Spleen (tissue), 11 donors: ENCODE measurements around the gene NEXMIF. TPM values are rescaled to one million over a fixed set of nuclear protein-coding genes. Genes with fewer than 3 reads are reported as not detected.
"Not testable (repeated sequence)": the region's sequence is repeated elsewhere in the genome, so short reads cannot be mapped to it uniquely, and the experiment has no call there.

Source experiments
- DNase-seq: peaks from one replicate; pipeline ENCODE4 v3.0.0-alpha.2; 2020
- H3K27ac ChIP-seq, 8 donors: fragments of 200-600 bp; sonication (generic) in 7 of 8; 1 replicate in 4 of 8; 2 replicates in 4 of 8; pipeline versions ENCODE4 v1.5.0 to v1.8.0; 2016 to 2021; ENCODE audit warnings: inconsistent platforms in 4 of 8, mild to moderate bottlenecking in 4 of 8, moderate library complexity in 1 of 8
- H3K27me3 ChIP-seq, 7 donors: fragments of 200-600 bp; sonication (generic) in 6 of 7; replicated peaks in 1 of 7; 1 replicate in 4 of 7; 2 replicates in 3 of 7; pipeline versions ENCODE4 v1.5.0 to v1.8.0; 2016 to 2021; ENCODE audit warnings: inconsistent platforms in 3 of 7, mild to moderate bottlenecking in 1 of 7
- H3K36me3 ChIP-seq, 6 donors: fragments of 200-600 bp; sonication (generic) in 5 of 6; 1 replicate in 4 of 6; 2 replicates in 2 of 6; pipeline versions ENCODE4 v1.5.0 to v1.8.0; 2016 to 2021; ENCODE audit warnings: inconsistent platforms in 2 of 6
- H3K4me1 ChIP-seq, 6 donors: fragments of 200-600 bp; sonication (generic) in 5 of 6; 1 replicate in 3 of 6; 2 replicates in 3 of 6; pipeline versions ENCODE4 v1.5.0 to v1.8.0; 2016 to 2021; ENCODE audit warnings: inconsistent platforms in 3 of 6
- H3K4me3 ChIP-seq, 8 donors: fragments of 200-600 bp; sonication (generic) in 7 of 8; 1 replicate in 4 of 8; 2 replicates in 4 of 8; pipeline versions ENCODE4 v1.5.0 to v1.8.0; 2016 to 2021; ENCODE audit warnings: inconsistent platforms in 4 of 8, mild to moderate bottlenecking in 4 of 8, moderate library complexity in 2 of 8
- H3K9me3 ChIP-seq, 8 donors: fragments of 200-600 bp; sonication (generic) in 7 of 8; 1 replicate in 4 of 8; 2 replicates in 4 of 8; pipeline versions ENCODE4 v1.5.0 to v1.8.0; 2016 to 2021; ENCODE audit warnings: inconsistent platforms in 4 of 8
- CTCF ChIP-seq, 11 experiments: fragments of 200-600 bp in 7 of 11; fragments of 450-650 bp in 4 of 11; sonication (generic) in 4 of 11; IDR thresholded peaks in 8 of 11; conservative IDR thresholded peaks in 3 of 11; 1 replicate in 7 of 11; 2 replicates in 4 of 11; pipeline versions ENCODE4 v1.4.0 to v1.8.0; 2016 to 2021; ENCODE audit warnings: antibody characterized with exemption in 11 of 11, inconsistent platforms in 4 of 11, mild to moderate bottlenecking in 1 of 11
- POLR2A ChIP-seq, 3 donors: fragments of 450-650 bp; IDR thresholded peaks; one replicate each; pipeline ENCODE4 v1.5.1; 2017; ENCODE audit warnings: antibody characterized with exemption in 3 of 3, mild to moderate bottlenecking in 1 of 3
- POLR2AphosphoS5 ChIP-seq, 3 donors: sonication (generic); formaldehyde crosslinking; IDR thresholded peaks; one replicate each; pipeline ENCODE4 v1.5.1; 2017; ENCODE audit warnings: antibody characterized with exemption in 3 of 3
- WGBS, 5 donors: extraction: QIAGEN DNeasy Blood & Tissue Kit in 3 of 5; methylation state at CpG; one replicate each; pipeline versions ENCODE4 v1.1.5 to v1.1.7; 2013 to 2018; 5-methylcytosine and 5-hydroxymethylcytosine counted together
- intact Hi-C: fragments of 100-400 bp; cut with DNase I; formaldehyde crosslinking; loops from one replicate; pipeline ENCODE4 v1.15.0; 2023; ENCODE audit warnings: low total_unique reads
- polyA plus RNA-seq, 3 donors: library from polyadenylated mRNA; stranded (reverse); fragments of 200-250 nt; gene quantifications; one replicate each; pipeline ENCODE4 v1.2.1, GENCODE V29; 2013
- small RNA-seq, 4 donors: library from RNA; depleted of rRNA; stranded (forward); fragments of <200 nt; gene quantifications; one replicate each; pipeline ENCODE3, GENCODE V24; 2016
- total RNA-seq, 7 donors: library from RNA; depleted of rRNA in 3 of 7; stranded (reverse); fragments of >200 nt in 3 of 7; fragmentation: NEBNext Ultra II Directional in 4 of 7; extraction: Animal tissue kit (Norgen Biotek cat#: 25700) in 4 of 7; gene quantifications; one replicate each; pipeline versions ENCODE4 v1.1.0 to v1.2.1, GENCODE V29; 2016 to 2021
- donor health status: healthy with polysubstance abuse.
- donor health status: DM: no; HTN: no; CAD: no; lungs with moderate emphysema.
- donor health status: DM: no; HTN: no; CAD: no.
- donor health status: Bipolar disorder and iron deficiency.
- donor health status: healthy.
- donor health status: DM: no; HTN: no; CAD: no.
- donor health status: DM: yes; HTN: yes; CAD: no.

Gene NEXMIF
- total and polyA plus RNA-seq, 10 donors: 0.05 to 1.3 (median 0.86) TPM

GRCh38 chrX:74705269-74705668 lies 220.0 kb downstream of the NEXMIF start:
- peaks cover 0 to 19% (median 0%) of the 10 kb centered on the region in 7 donors for H3K27me3 ChIP-seq
- no peaks in the 10 kb centered on the region for H3K36me3 ChIP-seq
- no peak for TF ChIP-seq CTCF (IDR thresholded peaks at IDR 0.05 in 8 of 11, conservative IDR thresholded peaks at IDR 0.05 in 3 of 11)
- TF ChIP-seq POLR2A (IDR thresholded peaks at IDR 0.05): no peak
- TF ChIP-seq POLR2AphosphoS5 (IDR thresholded peaks at IDR 0.05): no peak
- WGBS, 5 donors: 68 to 94% (median 91%) methylated on average over 2 of the region's 2 CpGs
- H3K9me3 ChIP-seq: peaks cover 0 to 7% (median 0%) of the 10 kb centered on the region in 8 donors
- no peaks in the 10 kb centered on the region for H3K4me1 ChIP-seq
- H3K27ac ChIP-seq: no peak overlapping the region
- H3K4me3 ChIP-seq: no peak overlapping the region
- DNase-seq: no peak
- intact Hi-C loops: no loop called here

GRCh38 chrX:74701343-74701742 lies 223.9 kb downstream of the NEXMIF start:
- DNase-seq, intact Hi-C loops: not testable (repeated sequence)
- 83 to 100% (median 90%) methylated on average over 2 of the region's 2 CpGs for WGBS, 5 donors

GRCh38 chrX:74684466-74684865 lies 240.8 kb downstream of the NEXMIF start:
- intact Hi-C loops: no loop called here
- H3K27ac ChIP-seq: no peak overlapping the region
- H3K4me3 ChIP-seq: no peak overlapping the region
- DNase-seq: no peak
- H3K4me1 ChIP-seq: no peaks in the 10 kb centered on the region
- H3K9me3 ChIP-seq: peaks cover 0 to 25% (median 7%) of the 10 kb centered on the region in 8 donors
- TF ChIP-seq POLR2A (IDR thresholded peaks at IDR 0.05): no peak
- no peak for TF ChIP-seq CTCF (IDR thresholded peaks at IDR 0.05 in 8 of 11, conservative IDR thresholded peaks at IDR 0.05 in 3 of 11)
- no peak for TF ChIP-seq POLR2AphosphoS5 (IDR thresholded peaks at IDR 0.05)
- WGBS, 5 donors: 48 to 76% (median 67%) methylated on average over 2 of the region's 2 CpGs
- no peaks in the 10 kb centered on the region for H3K27me3 ChIP-seq
- no peaks in the 10 kb centered on the region for H3K36me3 ChIP-seq

More at GRCh38 chrX:74701343-74701742, 223.9 kb downstream of the NEXMIF start:
- H3K9me3 ChIP-seq, H3K27ac ChIP-seq, H3K36me3 ChIP-seq, H3K4me1 ChIP-seq, H3K4me3 ChIP-seq, H3K27me3 ChIP-seq: not testable (repeated sequence)

Small RNA genes lying within 50 kb of the gene (small RNA-seq; reads per million reads assigned to genes)
- gene AL139395.1: 0 reads per million in 4 donors

Other genes with a start within 250 kb of the NEXMIF start
- gene ABCB7, start 230.8 kb upstream of the NEXMIF start, total RNA-seq: 10 to 100 TPM; 24.1 to 65.8 (median 26.8) TPM
- gene ABCB7, start 230.8 kb upstream of the NEXMIF start, polyA plus RNA-seq: 10 to 100 TPM; 10.0 to 13.3 (median 11.3) TPM